Keratinocyte (primary cell): Measurements from ENCODE around the gene YTHDF1. TPM values are rescaled to one million over a fixed set of nuclear protein-coding genes. Genes with fewer than 3 reads are reported as not detected.

ENCODE experiments used
- DNase-seq: peaks from one replicate; pipeline ENCODE4 v3.0.0-alpha.2; 2011; ENCODE audit warnings: low read depth, missing footprints, low spot score
- FAIRE-seq: peaks from 2 replicates; lab custom pipeline; 2011; peaks lifted over from hg19 to GRCh38; lab: Jason Lieb, UNC
- H2AFZ ChIP-seq: 2 replicates; pipeline ENCODE4 v1.6.0; 2012; ENCODE audit warnings: low read length, control low read depth, inconsistent platforms; ENCODE audit not compliant: control insufficient read depth
- H3K27ac ChIP-seq: 2 replicates; pipeline ENCODE4 v1.5.1; 2011; ENCODE audit warnings: low read length; ENCODE audit not compliant: control insufficient read depth, insufficient read depth
- H3K27me3 ChIP-seq: 3 replicates; pipeline ENCODE4 v1.6.0; 2011; ENCODE audit warnings: low read length; ENCODE audit not compliant: control insufficient read depth, insufficient read depth; ENCODE audit errors: extremely low read depth
- H3K36me3 ChIP-seq, 2 experiments: 2 replicates in 1 of 2; 3 replicates in 1 of 2; pipeline ENCODE4 v1.5.1; 2011; ENCODE audit warnings: low read length in 2 of 2, mild to moderate bottlenecking in 1 of 2; ENCODE audit not compliant: control insufficient read depth in 2 of 2, insufficient read depth in 2 of 2; ENCODE audit errors: extremely low read depth in 1 of 2
- H3K4me1 ChIP-seq: 3 replicates; pipeline ENCODE4 v1.5.1; 2011; ENCODE audit warnings: low read length; ENCODE audit not compliant: control insufficient read depth, insufficient read depth; ENCODE audit errors: extremely low read depth
- H3K4me2 ChIP-seq: 3 replicates; pipeline ENCODE4 v1.6.0; 2011; ENCODE audit warnings: low read depth, low read length; ENCODE audit not compliant: control insufficient read depth, insufficient read depth; ENCODE audit errors: extremely low read depth
- H3K4me3 ChIP-seq, 3 experiments: fragments of 200-600 bp in 1 of 3; sonication (generic) in 1 of 3; 2 replicates in 2 of 3; 3 replicates in 1 of 3; pipeline ENCODE4 v1.5.1; 2011 to 2016; ENCODE audit warnings: low read length in 3 of 3, mild to moderate bottlenecking in 3 of 3, control low read depth in 2 of 3, inconsistent platforms in 1 of 3, low read depth in 1 of 3, mixed read lengths in 1 of 3, mixed run types in 1 of 3, moderate library complexity in 1 of 3; ENCODE audit not compliant: control insufficient read depth in 2 of 3, insufficient read depth in 2 of 3; ENCODE audit errors: extremely low read depth in 1 of 3
- H3K79me2 ChIP-seq: 2 replicates; pipeline ENCODE4 v1.6.0; 2012; ENCODE audit warnings: low read length; ENCODE audit not compliant: control insufficient read depth, insufficient read depth
- H3K9ac ChIP-seq: 3 replicates; pipeline ENCODE4 v1.6.0; 2011; ENCODE audit warnings: low read length; ENCODE audit not compliant: control insufficient read depth, insufficient read depth; ENCODE audit errors: extremely low read depth
- H3K9me1 ChIP-seq: 3 replicates; pipeline ENCODE4 v1.6.0; 2011; ENCODE audit warnings: low read length; ENCODE audit not compliant: control insufficient read depth, insufficient read depth; ENCODE audit errors: extremely low read depth
- H3K9me3 ChIP-seq: 2 replicates; pipeline ENCODE4 v1.5.1; 2012; ENCODE audit warnings: low read depth, low read length; ENCODE audit not compliant: control insufficient read depth
- H4K20me1 ChIP-seq: 3 replicates; pipeline ENCODE4 v1.6.0; 2011; ENCODE audit warnings: low read length; ENCODE audit not compliant: control insufficient read depth, insufficient read depth; ENCODE audit errors: extremely low read depth
- CTCF ChIP-seq, 3 experiments: IDR thresholded peaks in 1 of 3; conservative IDR thresholded peaks in 1 of 3; optimal IDR thresholded peaks in 1 of 3; 2 replicates in 2 of 3; 3 replicates in 1 of 3; pipeline versions ENCODE3 to v1.5.1; 2011; ENCODE audit warnings: low read length in 3 of 3, mild to moderate bottlenecking in 3 of 3, moderate library complexity in 2 of 3, control low read depth in 1 of 3, inconsistent platforms in 1 of 3; ENCODE audit not compliant: insufficient read depth in 2 of 3; ENCODE audit errors: extremely low read depth in 1 of 3
- EZH2 ChIP-seq: IDR thresholded peaks from one replicate; pipeline ENCODE4 v1.6.1; 2012; ENCODE audit warnings: inconsistent platforms, mild to moderate bottlenecking, low read length, moderate library complexity
- dilution Hi-C: fragments of 300-500 bp; cut with MboI; formaldehyde crosslinking; loops from one replicate; pipeline ENCODE4 v1.7.0; 2020; ENCODE audit warnings: low sequenced_read_pairs; ENCODE audit not compliant: extremely low pct_ligation_motif_present
- polyA plus RNA-seq, 5 experiments: library from polyadenylated mRNA; depleted of rRNA in 3 of 5; stranded (reverse) in 3 of 5; stranded (forward) in 1 of 5; unstranded in 1 of 5; fragments of >200 nt; gene quantifications; 1 replicate in 1 of 5; 2 replicates in 3 of 5; 3 replicates in 1 of 5; pipeline versions ENCODE4 v1.2.1 to v1.2.3, GENCODE V29; 2011 to 2012; ENCODE audit warnings: missing spikeins in 2 of 5, low read depth in 1 of 5, low replicate concordance in 1 of 5

The YTHDF1 gene
- polyA plus RNA-seq, 1 donor (not counting 4 experiments of a cell fraction or from before 2014, with no cell fraction given) = 26.4 TPM

DNA sequence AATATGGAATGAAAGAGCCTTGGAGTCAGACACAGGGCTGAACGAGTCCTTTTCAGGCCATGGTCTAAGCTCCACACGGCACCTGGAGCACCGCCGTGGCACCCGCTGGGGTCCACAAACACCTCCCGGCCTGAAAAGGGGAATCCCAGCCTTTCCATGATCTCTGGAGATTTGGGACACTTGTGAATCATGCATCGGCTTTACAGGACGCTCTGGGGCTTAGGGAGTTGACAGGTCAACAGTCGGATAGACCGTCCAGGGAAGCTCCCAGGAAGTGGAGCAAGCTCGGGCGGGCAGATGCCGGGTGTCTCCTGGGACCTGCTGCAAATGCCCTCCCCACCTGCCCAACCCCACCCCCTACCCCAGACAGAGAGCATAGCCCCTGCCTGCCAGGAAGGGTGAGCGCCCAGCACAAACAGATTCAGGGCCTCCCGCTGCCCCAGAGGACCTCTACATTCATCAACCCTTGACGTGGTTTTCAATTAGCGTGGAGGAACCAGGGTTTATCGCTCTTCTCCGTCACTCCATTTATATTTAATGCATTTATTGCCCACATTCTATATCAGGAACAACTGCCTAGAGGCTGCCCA lies 53.6 kb downstream of the YTHDF1 start:
- TF ChIP-seq EZH2 = no peak
- TF ChIP-seq CTCF (optimal IDR thresholded peaks at IDR 0.05 in 1 of 3, IDR thresholded peaks at IDR 0.05 in 1 of 3, conservative IDR thresholded peaks at IDR 0.05 in 1 of 3; ENCODE audit: extremely low read depth in 1 of 3, insufficient read depth in 2 of 3, low read length in 3 of 3) = no peak
- Histone ChIP-seq H3K4me2 (no peak overlapping the region), H3K27ac (no peak overlapping the region), H3K4me1 (no peaks in the 10 kb centered on the region), H2AFZ (no peak overlapping the region), H3K4me3 (no peak overlapping the region), H4K20me1 (no peaks in the 10 kb centered on the region), H3K9me1 (no peaks in the 10 kb centered on the region), H3K36me3 (no peaks in the 10 kb centered on the region), H3K79me2 (no peaks in the 10 kb centered on the region), H3K9me3 (no peaks in the 10 kb centered on the region), H3K9ac (no peak overlapping the region), H3K27me3 (peaks cover 12% of the 10 kb centered on the region)
- dilution Hi-C loops = no loop called here
- DNase-seq (no peak), FAIRE-seq (no peak)

GRCh38 chr20:63161176-63161651 lies 54.7 kb downstream of the YTHDF1 start:
- no peaks in the 10 kb centered on the region for H4K20me1 ChIP-seq
- H3K4me2 ChIP-seq = no peak overlapping the region
- no peaks in the 10 kb centered on the region for H3K9me1 ChIP-seq
- H3K79me2 ChIP-seq = no peaks in the 10 kb centered on the region
- no peak overlapping the region for H3K9ac ChIP-seq
- no peaks in the 10 kb centered on the region for H3K9me3 ChIP-seq
- TF ChIP-seq CTCF (optimal IDR thresholded peaks at IDR 0.05 in 1 of 3, IDR thresholded peaks at IDR 0.05 in 1 of 3, conservative IDR thresholded peaks at IDR 0.05 in 1 of 3; ENCODE audit: extremely low read depth in 1 of 3, insufficient read depth in 2 of 3, low read length in 3 of 3) = no peak
- no peak for TF ChIP-seq EZH2
- no peak overlapping the region for H2AFZ ChIP-seq
- no peak for DNase-seq
- H3K36me3 ChIP-seq = no peaks in the 10 kb centered on the region
- H3K27ac ChIP-seq = no peak overlapping the region
- peaks cover 12% of the 10 kb centered on the region for H3K27me3 ChIP-seq
- FAIRE-seq = no peak
- dilution Hi-C loops = no loop called here
- H3K4me1 ChIP-seq = no peaks in the 10 kb centered on the region
- H3K4me3 ChIP-seq = no peak overlapping the region
